HG02970 (cell line): ENCODE measurements around the gene GHSR.
"Not testable (repeated sequence)": the region's sequence is repeated elsewhere in the genome, so short reads cannot be mapped to it uniquely, and the experiment has no call there.

ENCODE experiments used
- ATAC-seq: cut with Tn5 transposase; IDR thresholded peaks from one replicate; pipeline ENCODE4 v1.9.1; 2021; ENCODE audit warnings: mild to moderate bottlenecking, moderate library complexity, moderate number of reproducible peaks; ENCODE audit not compliant: unreplicated experiment, low FRiP score

GHSR gene, protein sequence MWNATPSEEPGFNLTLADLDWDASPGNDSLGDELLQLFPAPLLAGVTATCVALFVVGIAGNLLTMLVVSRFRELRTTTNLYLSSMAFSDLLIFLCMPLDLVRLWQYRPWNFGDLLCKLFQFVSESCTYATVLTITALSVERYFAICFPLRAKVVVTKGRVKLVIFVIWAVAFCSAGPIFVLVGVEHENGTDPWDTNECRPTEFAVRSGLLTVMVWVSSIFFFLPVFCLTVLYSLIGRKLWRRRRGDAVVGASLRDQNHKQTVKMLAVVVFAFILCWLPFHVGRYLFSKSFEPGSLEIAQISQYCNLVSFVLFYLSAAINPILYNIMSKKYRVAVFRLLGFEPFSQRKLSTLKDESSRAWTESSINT

DNA sequence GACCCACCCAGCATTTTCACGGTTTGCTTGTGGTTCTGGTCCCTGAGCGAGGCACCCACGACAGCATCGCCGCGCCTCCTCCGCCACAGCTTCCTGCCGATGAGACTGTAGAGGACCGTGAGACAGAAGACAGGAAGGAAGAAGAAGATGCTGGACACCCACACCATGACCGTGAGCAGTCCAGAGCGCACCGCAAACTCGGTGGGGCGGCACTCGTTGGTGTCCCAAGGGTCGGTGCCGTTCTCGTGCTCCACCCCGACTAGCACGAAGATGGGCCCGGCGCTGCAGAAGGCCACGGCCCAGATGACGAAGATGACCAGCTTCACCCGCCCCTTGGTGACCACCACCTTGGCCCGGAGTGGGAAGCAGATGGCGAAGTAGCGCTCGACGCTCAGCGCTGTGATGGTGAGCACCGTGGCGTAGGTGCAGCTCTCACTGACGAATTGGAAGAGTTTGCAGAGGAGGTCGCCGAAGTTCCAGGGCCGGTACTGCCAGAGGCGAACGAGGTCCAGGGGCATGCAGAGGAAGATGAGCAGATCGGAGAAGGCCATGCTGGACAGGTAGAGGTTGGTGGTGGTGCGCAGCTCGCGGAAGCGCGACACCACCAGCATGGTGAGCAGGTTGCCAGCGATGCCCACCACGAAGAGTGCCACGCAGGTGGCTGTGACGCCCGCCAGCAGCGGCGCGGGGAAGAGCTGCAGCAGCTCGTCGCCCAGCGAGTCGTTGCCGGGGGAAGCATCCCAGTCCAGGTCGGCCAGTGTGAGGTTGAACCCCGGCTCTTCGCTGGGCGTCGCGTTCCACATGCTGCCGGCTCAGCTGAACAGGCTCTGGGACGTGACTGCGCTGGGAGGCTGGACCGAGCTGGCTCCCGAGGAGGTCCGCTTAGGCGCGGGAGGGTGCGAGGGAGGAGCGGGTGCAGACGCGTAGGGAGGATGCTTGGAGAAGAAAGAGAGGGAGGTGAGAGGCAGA lies at the start of gene GHSR:
GHSR (minus strand) TSS at position 846 of the 969 bp plus-strand sequence; CDS start at position 803, 43 bp downstream.
- ATAC-seq: no peak

GRCh38 chr3:172490198-172490669 lies 42.0 kb upstream of the GHSR start:
- not testable (repeated sequence) for ATAC-seq

DNA sequence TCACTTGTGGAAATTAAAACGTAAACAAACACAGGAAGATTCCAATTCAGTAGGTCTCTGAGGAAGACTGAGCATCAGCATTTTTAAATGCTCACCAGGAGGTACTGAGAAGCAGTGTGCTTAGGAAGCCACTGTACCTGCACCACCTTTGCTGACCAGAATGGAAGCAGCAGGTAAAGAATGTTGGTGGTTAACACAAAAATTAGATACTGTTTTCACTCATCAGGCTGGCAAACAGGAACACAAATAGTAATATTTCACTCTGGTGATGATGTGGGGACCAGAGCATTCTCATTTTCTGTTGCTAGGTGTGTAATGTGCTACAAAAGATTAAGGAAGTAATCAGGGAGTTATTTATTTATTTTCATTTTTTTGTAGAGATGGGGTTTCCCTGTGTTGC lies 29.9 kb upstream of the GHSR start:
- no peak for ATAC-seq

- ATAC-seq: no peak
Observed at GRCh38 chr3:172476347-172476746, 28.1 kb upstream of the GHSR start.

- ATAC-seq: no peak
Observed at GRCh38 chr3:172475703-172476102, 27.4 kb upstream of the GHSR start.

- ATAC-seq: no peak
Observed at GRCh38 chr3:172471903-172472302, 23.6 kb upstream of the GHSR start.

DNA sequence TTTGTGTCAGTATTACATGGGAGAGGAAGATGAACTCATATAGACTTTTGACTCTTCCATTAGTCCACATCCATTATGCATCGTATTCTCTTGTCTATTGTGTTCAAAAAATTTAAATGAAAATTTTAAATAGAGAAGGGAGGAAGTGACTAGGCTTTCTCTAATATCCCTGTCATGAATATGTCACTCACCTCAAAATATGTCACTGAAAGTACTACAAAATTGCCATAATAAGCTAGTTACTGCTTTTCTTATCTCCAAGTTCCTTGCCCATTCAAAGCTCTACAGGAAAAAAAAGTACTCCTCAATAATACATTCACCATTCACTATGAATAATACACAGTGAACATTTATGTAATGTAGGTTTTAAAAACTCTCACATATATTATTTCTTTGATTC lies 22.3 kb upstream of the GHSR start:
- no peak for ATAC-seq

GRCh38 chr3:172467170-172467824 lies 19.0 kb upstream of the GHSR start:
- no peak for ATAC-seq

- no peak for ATAC-seq
Observed at GRCh38 chr3:172466553-172467130, 18.4 kb upstream of the GHSR start.

DNA sequence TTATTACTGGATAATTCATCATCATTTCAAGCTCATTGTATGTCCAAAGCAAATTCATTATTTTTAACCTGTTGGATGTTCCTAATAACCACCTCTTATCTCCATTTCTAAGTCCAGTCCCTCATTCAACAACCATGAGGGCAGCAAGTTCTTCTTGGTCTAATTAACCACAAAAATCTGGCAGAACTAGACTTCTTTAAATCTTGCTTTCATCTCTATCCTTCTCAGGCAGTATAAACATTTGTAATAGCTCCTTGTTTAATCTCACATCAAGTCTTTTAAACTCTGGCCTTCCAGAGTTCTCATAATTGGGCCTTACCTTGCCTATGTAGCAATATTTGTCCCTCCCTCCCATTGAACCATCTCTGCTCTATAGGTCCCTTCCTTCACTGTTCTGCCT lies 17.0 kb upstream of the GHSR start:
- no peak for ATAC-seq

GRCh38 chr3:172464306-172464705 lies 16.1 kb upstream of the GHSR start:
- no peak for ATAC-seq

GRCh38 chr3:172461530-172462138 lies 13.4 kb upstream of the GHSR start:
- ATAC-seq: no peak

- no peak for ATAC-seq
Observed at GRCh38 chr3:172456404-172456803, 8.1 kb upstream of the GHSR start.

DNA sequence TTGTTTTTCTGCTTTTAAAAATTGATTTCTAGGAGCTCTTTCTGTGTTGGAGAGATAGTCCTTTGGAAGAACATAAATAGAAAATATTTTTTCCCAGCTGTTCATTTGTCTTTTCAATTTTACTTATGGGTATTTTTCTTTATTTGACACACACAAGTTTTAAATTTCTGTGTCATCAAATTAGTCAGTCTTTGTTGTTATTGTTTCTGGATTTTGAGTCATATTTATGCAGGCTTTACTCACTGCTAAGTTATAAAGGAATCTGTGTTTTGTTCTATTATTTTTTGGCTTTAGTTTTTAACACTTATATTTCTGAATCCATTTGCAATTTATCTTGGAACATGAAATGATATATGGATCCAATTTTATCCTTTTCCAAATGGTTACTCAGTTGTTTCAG lies 5.9 kb upstream of the GHSR start:
- no peak for ATAC-seq

- ATAC-seq: no peak
Observed at GRCh38 chr3:172449466-172450149, 1.4 kb upstream of the GHSR start.

GRCh38 chr3:172448661-172449465 lies 607 bp upstream of the GHSR start:
- no peak for ATAC-seq

- no peak for ATAC-seq
Observed at GRCh38 chr3:172446198-172446597, 2.1 kb downstream of the GHSR start.

DNA sequence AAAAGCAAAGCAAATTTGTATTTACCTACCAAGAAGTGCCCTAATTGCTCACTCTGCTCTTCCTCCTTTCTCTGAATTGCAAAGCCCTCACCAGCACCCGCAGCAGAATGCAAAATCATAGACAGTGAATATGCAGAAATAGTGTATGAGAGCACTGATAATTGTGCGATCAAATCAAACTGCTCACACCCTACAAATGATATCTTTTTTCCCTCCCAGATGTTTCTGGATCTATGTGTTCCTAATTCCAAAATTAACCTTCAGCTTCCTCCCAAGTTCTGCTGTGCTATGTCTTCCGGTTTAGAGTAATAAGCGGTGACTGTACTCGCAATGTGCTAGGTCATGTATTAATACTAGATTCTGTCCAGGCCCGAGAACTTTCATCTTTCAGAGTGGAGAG lies 3.4 kb downstream of the GHSR start:
- ATAC-seq: no peak

DNA sequence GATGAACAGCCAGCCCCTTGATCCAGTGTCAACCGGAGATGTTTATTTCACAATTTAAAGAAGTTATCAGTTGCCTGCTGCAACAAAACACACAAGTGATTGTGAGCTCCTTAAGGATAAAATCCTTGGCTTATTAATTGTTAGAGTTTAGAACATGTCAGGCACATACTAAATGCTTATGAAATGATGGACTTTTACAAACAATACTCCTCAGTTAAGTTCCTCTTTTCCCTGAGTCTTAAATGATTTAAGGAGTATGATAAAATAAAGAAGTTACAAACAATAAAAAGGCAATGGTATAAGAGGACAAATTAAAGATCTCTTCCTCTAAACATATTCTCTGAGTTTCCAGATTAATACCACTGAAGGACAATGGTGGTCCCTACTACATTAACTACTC lies 5.7 kb downstream of the GHSR start:
- ATAC-seq: no peak
